ENCODE measurements around the gene IL3RA.
"Not testable (repeated sequence)": the region's sequence is repeated elsewhere in the genome, so short reads cannot be mapped to it uniquely, and the experiment has no call there.

IL3RA gene

GRCh38 chrX:1424147-1424851 is 87.7 kb downstream of the IL3RA start:
- ATAC-seq (ENCODE audit: low read depth) (no peak), DNase-seq (ENCODE audit: low spot score in 2 of 2) (no peak)
- H3K27ac Mint-ChIP-seq = peak overlapping the region; percentile 79
- H3K4me1 Mint-ChIP-seq = peaks cover 19% of the 10 kb centered on the region
- no peak overlapping the region for H3K4me3 Mint-ChIP-seq
- peaks cover 14% of the 10 kb centered on the region for H3K9me3 Mint-ChIP-seq
- H3K27me3 Mint-ChIP-seq = no peaks in the 10 kb centered on the region
- H3K36me3 Mint-ChIP-seq = peaks cover 40% of the 10 kb centered on the region

DNA sequence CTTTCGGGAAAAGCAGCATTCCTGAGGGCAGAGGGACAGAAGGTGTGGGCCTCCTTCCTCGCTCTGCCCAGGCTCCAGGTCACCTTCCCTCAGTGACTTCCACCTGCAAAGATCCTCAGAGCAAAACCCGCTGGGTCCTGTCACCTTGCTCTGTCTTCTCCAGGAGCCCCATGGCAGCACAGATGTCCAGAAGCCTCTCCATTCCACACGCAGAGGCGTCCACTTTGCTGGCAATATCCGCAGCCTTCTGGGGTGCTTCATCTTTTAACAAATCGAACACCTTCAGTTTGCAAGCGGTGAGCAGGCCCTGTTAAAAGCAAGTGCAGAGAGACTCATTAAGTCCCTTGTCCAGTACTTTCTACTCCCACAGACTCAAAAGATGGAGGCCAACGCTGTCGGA is 88.8 kb downstream of the IL3RA start:
- Mint-ChIP-seq H3K4me3 (no peak overlapping the region), H3K27ac (no peak overlapping the region), H3K36me3 (peaks cover 33% of the 10 kb centered on the region), H3K9me3 (peaks cover 10% of the 10 kb centered on the region), H3K27me3 (no peaks in the 10 kb centered on the region), H3K4me1 (peaks cover 13% of the 10 kb centered on the region)
- DNase-seq (ENCODE audit: low spot score in 2 of 2) = no peak
- ATAC-seq (ENCODE audit: low read depth) = no peak

DNA sequence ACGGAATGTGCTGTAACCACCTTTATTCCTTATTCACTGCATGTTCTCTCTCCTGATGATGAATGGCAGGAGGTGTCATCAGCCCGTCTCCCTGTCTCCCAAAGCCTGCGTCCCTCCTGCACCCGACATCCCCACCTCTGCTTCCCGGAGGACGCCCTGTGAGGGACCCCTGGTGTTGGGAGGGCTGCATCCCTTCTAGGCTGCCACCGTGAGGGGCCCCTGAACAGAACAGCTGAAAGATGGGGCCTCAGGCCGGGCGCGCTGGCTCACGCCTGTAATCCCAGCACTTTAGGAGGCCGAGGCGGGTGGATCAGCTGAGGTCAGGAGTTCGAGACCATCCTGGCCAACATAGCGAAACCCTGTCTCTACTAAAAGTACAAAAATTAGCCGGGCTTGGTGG is 89.7 kb downstream of the IL3RA start:
- Mint-ChIP-seq H3K4me1 (peaks cover 13% of the 10 kb centered on the region), H3K36me3 (peaks cover 32% of the 10 kb centered on the region)
- DNase-seq (ENCODE audit: low spot score in 2 of 2); ATAC-seq (ENCODE audit: low read depth); H3K9me3 Mint-ChIP-seq; H3K27ac Mint-ChIP-seq; H3K4me3 Mint-ChIP-seq; H3K27me3 Mint-ChIP-seq: not testable (repeated sequence)

- ATAC-seq (ENCODE audit: low read depth) (no peak), DNase-seq (ENCODE audit: low spot score in 2 of 2) (no peak)
- Mint-ChIP-seq H3K36me3 (peaks cover 27% of the 10 kb centered on the region), H3K4me1 (peaks cover 13% of the 10 kb centered on the region), H3K27ac (no peak overlapping the region), H3K27me3 (no peaks in the 10 kb centered on the region), H3K4me3 (no peak overlapping the region), H3K9me3 (peaks cover 10% of the 10 kb centered on the region)
Observed at GRCh38 chrX:1427756-1428155, 91.2 kb downstream of the IL3RA start.

DNA sequence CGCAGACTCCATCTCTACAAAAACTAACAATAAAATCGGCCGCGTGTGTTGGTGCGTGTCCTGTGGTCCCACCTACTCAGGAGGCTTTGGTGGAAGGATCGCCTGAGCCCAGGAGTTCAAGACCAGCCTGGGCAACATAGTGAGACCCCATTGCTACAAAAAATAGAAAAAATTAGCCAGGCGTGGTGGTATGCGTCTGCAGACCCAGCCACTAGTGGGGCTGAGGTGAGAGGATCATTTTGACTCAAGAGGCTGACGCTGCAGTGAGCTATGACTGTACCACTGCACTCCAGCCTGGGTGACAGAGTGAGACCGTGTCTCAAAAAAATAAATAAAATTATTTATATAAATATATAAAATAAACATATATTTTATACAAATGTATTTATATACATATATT is 93.9 kb downstream of the IL3RA start:
- DNase-seq (ENCODE audit: low spot score in 2 of 2) (no peak), ATAC-seq (ENCODE audit: low read depth) (no peak)
- H3K36me3 Mint-ChIP-seq = peaks cover 11% of the 10 kb centered on the region
- no peak overlapping the region for H3K4me3 Mint-ChIP-seq
- no peaks in the 10 kb centered on the region for H3K4me1 Mint-ChIP-seq
- no peaks in the 10 kb centered on the region for H3K9me3 Mint-ChIP-seq
- no peak overlapping the region for H3K27ac Mint-ChIP-seq
- no peaks in the 10 kb centered on the region for H3K27me3 Mint-ChIP-seq
